GM18505 (cell line): ENCODE results near the gene LHX2.

Experiments
- ATAC-seq: cut with Tn5 transposase; IDR thresholded peaks from one replicate; pipeline ENCODE4 v1.9.1; 2021; ENCODE audit not compliant: unreplicated experiment
- POLR2A ChIP-seq: IDR thresholded peaks from 4 replicates; pipeline ENCODE4 v1.6.1; 2011; ENCODE audit warnings: borderline replicate concordance; ENCODE audit not compliant: insufficient read depth, insufficient read length; ENCODE audit errors: extremely low read depth

LHX2 gene

GRCh38 chr9:124029617-124030016, 18.0 kb downstream of the LHX2 start:
- ATAC-seq: no peak
- TF ChIP-seq POLR2A: no peak

GRCh38 chr9:124030969-124031451, 19.4 kb downstream of the LHX2 start:
- TF ChIP-seq POLR2A: no peak
- no peak for ATAC-seq

GRCh38 chr9:124032247-124032646, 20.7 kb downstream of the LHX2 start:
- TF ChIP-seq POLR2A: no peak
- ATAC-seq: no peak

GRCh38 chr9:124033348-124033747, 21.8 kb downstream of the LHX2 start:
- TF ChIP-seq POLR2A: no peak
- no peak for ATAC-seq

- no peak for ATAC-seq
- no peak for TF ChIP-seq POLR2A
These were observed 22.4 kb downstream of the LHX2 start for GRCh38 chr9:124033967-124034366.

- TF ChIP-seq POLR2A: no peak
- ATAC-seq: no peak
These were observed 23.6 kb downstream of the LHX2 start for GRCh38 chr9:124035001-124035650.

GRCh38 chr9:124036578-124036977, 25.0 kb downstream of the LHX2 start:
- TF ChIP-seq POLR2A: no peak
- ATAC-seq: no peak

- TF ChIP-seq POLR2A: no peak
- ATAC-seq: no peak
These were observed 26.2 kb downstream of the LHX2 start for GRCh38 chr9:124037790-124038189.

- ATAC-seq: no peak
- no peak for TF ChIP-seq POLR2A
These were observed 26.7 kb downstream of the LHX2 start for GRCh38 chr9:124038239-124038638.

GRCh38 chr9:124038790-124039633, 27.4 kb downstream of the LHX2 start:
- TF ChIP-seq POLR2A: no peak
- ATAC-seq: no peak

- no peak for ATAC-seq
These were observed 28.8 kb downstream of the LHX2 start for GRCh38 chr9:124040186-124040931.

GRCh38 chr9:124040935-124041816, 29.6 kb downstream of the LHX2 start:
- no peak for ATAC-seq
- TF ChIP-seq POLR2A: no peak

More at GRCh38 chr9:124040186-124040931, 28.8 kb downstream of the LHX2 start:
- TF ChIP-seq POLR2A: no peak

GRCh38 chr9:124041817-124042116, 30.2 kb downstream of the LHX2 start:
- no peak for TF ChIP-seq POLR2A

More at GRCh38 chr9:124041817-124042116, 30.2 kb downstream of the LHX2 start:
- no peak for ATAC-seq
